Measurements from ENCODE around the gene ROBO1. TPM values are rescaled to one million over a fixed set of nuclear protein-coding genes. Genes with fewer than 3 reads are reported as not detected.
"Not testable (repeated sequence)": the region's sequence is repeated elsewhere in the genome, so short reads cannot be mapped to it uniquely, and the experiment has no call there.

The ROBO1 gene
- total RNA-seq, 1 donor from 2014 or later, result 19.4 TPM

- no peak for DNase-seq (ENCODE audit: low read depth)
- TF ChIP-seq CTCF (conservative IDR thresholded peaks at IDR 0.05; ENCODE audit: low read depth, low read length), result no peak
- H3K4me3 ChIP-seq (ENCODE audit: low read depth, low read length), result no peak overlapping the region
Measured at GRCh38 chr3:78687520-78687919, 1080.3 kb downstream of the ROBO1 start.

- DNase-seq (ENCODE audit: low read depth), result no peak
- TF ChIP-seq CTCF (conservative IDR thresholded peaks at IDR 0.05; ENCODE audit: low read depth, low read length), result no peak
Measured at GRCh38 chr3:78683284-78683683, 1084.5 kb downstream of the ROBO1 start.

GRCh38 chr3:78675119-78675805 lies 1092.5 kb downstream of the ROBO1 start:
- not testable (repeated sequence) for H3K4me3 ChIP-seq (ENCODE audit: low read depth, low read length)

More at GRCh38 chr3:78683284-78683683, 1084.5 kb downstream of the ROBO1 start:
- no peak overlapping the region for H3K4me3 ChIP-seq (ENCODE audit: low read depth, low read length)

GRCh38 chr3:78670746-78671145 lies 1097.1 kb downstream of the ROBO1 start:
- DNase-seq (ENCODE audit: low read depth), result no peak
- no peak for TF ChIP-seq CTCF (conservative IDR thresholded peaks at IDR 0.05; ENCODE audit: low read depth, low read length)
- no peak overlapping the region for H3K4me3 ChIP-seq (ENCODE audit: low read depth, low read length)

More at GRCh38 chr3:78675119-78675805, 1092.5 kb downstream of the ROBO1 start:
- DNase-seq (ENCODE audit: low read depth), result not testable (repeated sequence)

GRCh38 chr3:78670094-78670493 lies 1097.7 kb downstream of the ROBO1 start:
- no peak for TF ChIP-seq CTCF (conservative IDR thresholded peaks at IDR 0.05; ENCODE audit: low read depth, low read length)
- no peak for DNase-seq (ENCODE audit: low read depth)
- no peak overlapping the region for H3K4me3 ChIP-seq (ENCODE audit: low read depth, low read length)

GRCh38 chr3:78668302-78668701 lies 1099.5 kb downstream of the ROBO1 start:
- H3K4me3 ChIP-seq (ENCODE audit: low read depth, low read length), result no peak overlapping the region
- no peak for TF ChIP-seq CTCF (conservative IDR thresholded peaks at IDR 0.05; ENCODE audit: low read depth, low read length)
- no peak for DNase-seq (ENCODE audit: low read depth)

GRCh38 chr3:78666470-78666800 lies 1101.4 kb downstream of the ROBO1 start:
- no peak for TF ChIP-seq CTCF (conservative IDR thresholded peaks at IDR 0.05; ENCODE audit: low read depth, low read length)
- no peak overlapping the region for H3K4me3 ChIP-seq (ENCODE audit: low read depth, low read length)
- DNase-seq (ENCODE audit: low read depth), result no peak

All from epithelial cell of proximal tubule (primary cell).